ENCODE measurements around the gene AURKA.

DNA sequence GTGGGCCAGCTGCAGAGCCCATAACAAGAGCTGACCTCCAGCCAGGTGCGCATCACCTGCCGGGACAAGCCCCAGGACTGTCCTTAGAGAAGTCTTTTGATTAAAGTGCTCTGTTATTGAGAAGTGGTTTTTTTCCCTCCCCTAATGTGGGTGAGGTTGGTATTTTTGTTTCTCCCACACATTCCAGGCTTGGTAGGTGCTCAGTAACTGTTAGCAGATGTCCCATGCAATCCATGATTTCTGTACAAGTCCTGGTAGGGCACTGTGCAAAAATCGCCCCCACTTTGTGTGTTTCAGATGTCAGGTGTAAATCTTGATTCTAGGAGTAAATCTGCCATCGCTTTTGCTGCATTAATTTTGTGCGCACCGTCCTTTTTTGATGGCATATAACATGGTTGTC is 28.5 kb downstream of the AURKA start:
- TF ChIP-seq, protein P1, sequence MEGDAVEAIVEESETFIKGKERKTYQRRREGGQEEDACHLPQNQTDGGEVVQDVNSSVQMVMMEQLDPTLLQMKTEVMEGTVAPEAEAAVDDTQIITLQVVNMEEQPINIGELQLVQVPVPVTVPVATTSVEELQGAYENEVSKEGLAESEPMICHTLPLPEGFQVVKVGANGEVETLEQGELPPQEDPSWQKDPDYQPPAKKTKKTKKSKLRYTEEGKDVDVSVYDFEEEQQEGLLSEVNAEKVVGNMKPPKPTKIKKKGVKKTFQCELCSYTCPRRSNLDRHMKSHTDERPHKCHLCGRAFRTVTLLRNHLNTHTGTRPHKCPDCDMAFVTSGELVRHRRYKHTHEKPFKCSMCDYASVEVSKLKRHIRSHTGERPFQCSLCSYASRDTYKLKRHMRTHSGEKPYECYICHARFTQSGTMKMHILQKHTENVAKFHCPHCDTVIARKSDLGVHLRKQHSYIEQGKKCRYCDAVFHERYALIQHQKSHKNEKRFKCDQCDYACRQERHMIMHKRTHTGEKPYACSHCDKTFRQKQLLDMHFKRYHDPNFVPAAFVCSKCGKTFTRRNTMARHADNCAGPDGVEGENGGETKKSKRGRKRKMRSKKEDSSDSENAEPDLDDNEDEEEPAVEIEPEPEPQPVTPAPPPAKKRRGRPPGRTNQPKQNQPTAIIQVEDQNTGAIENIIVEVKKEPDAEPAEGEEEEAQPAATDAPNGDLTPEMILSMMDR (conservative IDR thresholded peaks at IDR 0.05 in 1 of 2, IDR thresholded peaks at IDR 0.05 in 1 of 2; ENCODE audit: extremely low read depth in 1 of 2, insufficient read depth in 1 of 2, low read depth in 1 of 2, low read length in 2 of 2): no peak
- no peak for TF ChIP-seq EZH2 (IDR thresholded peaks at IDR 0.05; ENCODE audit: borderline replicate concordance, low read length)
